ENCODE measurements around the gene EIF2B4.

GRCh38 chr2:27376151-27376865 lies 6.2 kb upstream of the EIF2B4 start:
- TF ChIP-seq CTCF (conservative IDR thresholded peaks at IDR 0.05) = no peak
- no peak for TF ChIP-seq EZH2 (IDR thresholded peaks at IDR 0.05; ENCODE audit: low read depth)

All from PC-9 (cell line).